HUES48 (cell line): Measurements from ENCODE around the gene MAEA.

ENCODE experiments used
- H3K27ac ChIP-seq: one replicate; pipeline ENCODE4 v1.7.0; 2013; ENCODE audit warnings: low read depth, low read length, inconsistent platforms
- H3K27me3 ChIP-seq: 2 replicates; pipeline ENCODE4 v1.6.1; 2013; ENCODE audit warnings: mild to moderate bottlenecking, low read length; ENCODE audit not compliant: control insufficient read depth, insufficient read depth
- H3K36me3 ChIP-seq: 2 replicates; pipeline ENCODE4 v1.6.1; 2013; ENCODE audit warnings: low read length; ENCODE audit not compliant: control insufficient read depth, insufficient read depth
- H3K4me1 ChIP-seq: 2 replicates; pipeline ENCODE4 v1.6.1; 2013; ENCODE audit warnings: mild to moderate bottlenecking, low read length; ENCODE audit not compliant: control insufficient read depth, insufficient read depth
- H3K4me3 ChIP-seq: 2 replicates; pipeline ENCODE4 v1.5.1; 2013; ENCODE audit warnings: mild to moderate bottlenecking, low read depth, low read length
- H3K9ac ChIP-seq: 2 replicates; pipeline ENCODE4 v1.6.1; 2013; ENCODE audit warnings: mild to moderate bottlenecking, low read depth, low read length, moderate library complexity
- H3K9me3 ChIP-seq: 2 replicates; pipeline ENCODE4 v1.6.1; 2013; ENCODE audit warnings: low read length; ENCODE audit not compliant: control insufficient read depth, insufficient read depth

Gene MAEA

GRCh38 chr4:1359144-1359501 is 69.4 kb downstream of the MAEA start:
- Histone ChIP-seq H3K27me3 (no peaks in the 10 kb centered on the region), H3K9me3 (no peaks in the 10 kb centered on the region), H3K27ac (no peak overlapping the region), H3K4me3 (no peak overlapping the region), H3K9ac (no peak overlapping the region), H3K36me3 (peaks cover 27% of the 10 kb centered on the region; the same call in 1 of the 2 replicates), H3K4me1 (no peaks in the 10 kb centered on the region)

- Histone ChIP-seq H3K36me3 (peaks cover 26% of the 10 kb centered on the region; the same call in 1 of the 2 replicates), H3K9me3 (no peaks in the 10 kb centered on the region), H3K27me3 (no peaks in the 10 kb centered on the region), H3K4me3 (no peak overlapping the region), H3K9ac (no peak overlapping the region), H3K4me1 (no peaks in the 10 kb centered on the region), H3K27ac (no peak overlapping the region)
These were observed 70.3 kb downstream of the MAEA start for GRCh38 chr4:1359976-1360375.

GRCh38 chr4:1360423-1361283 is 71.0 kb downstream of the MAEA start:
- no peak overlapping the region for H3K4me3 ChIP-seq
- H3K27ac ChIP-seq: no peak overlapping the region
- no peaks in the 10 kb centered on the region for H3K27me3 ChIP-seq
- H3K36me3 ChIP-seq: peaks cover 20% of the 10 kb centered on the region; the same call in 1 of the 2 replicates
- no peaks in the 10 kb centered on the region for H3K4me1 ChIP-seq
- H3K9me3 ChIP-seq: no peaks in the 10 kb centered on the region
- no peak overlapping the region for H3K9ac ChIP-seq

GRCh38 chr4:1361431-1361830 is 71.7 kb downstream of the MAEA start:
- H3K9me3 ChIP-seq: no peaks in the 10 kb centered on the region
- H3K4me3 ChIP-seq: no peak overlapping the region
- no peaks in the 10 kb centered on the region for H3K4me1 ChIP-seq
- no peak overlapping the region for H3K27ac ChIP-seq
- peaks cover 16% of the 10 kb centered on the region; the same call in 1 of the 2 replicates for H3K36me3 ChIP-seq
- H3K9ac ChIP-seq: no peak overlapping the region
- no peaks in the 10 kb centered on the region for H3K27me3 ChIP-seq

GRCh38 chr4:1362046-1362445 is 72.4 kb downstream of the MAEA start:
- Histone ChIP-seq H3K27ac (no peak overlapping the region), H3K9ac (no peak overlapping the region), H3K27me3 (no peaks in the 10 kb centered on the region), H3K36me3 (peaks cover 16% of the 10 kb centered on the region; the same call in 1 of the 2 replicates), H3K4me1 (no peaks in the 10 kb centered on the region), H3K9me3 (no peaks in the 10 kb centered on the region), H3K4me3 (no peak overlapping the region)

GRCh38 chr4:1362521-1362920 is 72.8 kb downstream of the MAEA start:
- H3K9ac ChIP-seq: no peak overlapping the region
- no peaks in the 10 kb centered on the region for H3K9me3 ChIP-seq
- H3K4me3 ChIP-seq: no peak overlapping the region
- H3K4me1 ChIP-seq: no peaks in the 10 kb centered on the region
- peaks cover 19% of the 10 kb centered on the region; the same call in 1 of the 2 replicates for H3K36me3 ChIP-seq
- no peaks in the 10 kb centered on the region for H3K27me3 ChIP-seq
- no peak overlapping the region for H3K27ac ChIP-seq

- H3K4me1 ChIP-seq: no peaks in the 10 kb centered on the region
- peaks cover 19% of the 10 kb centered on the region; the same call in 1 of the 2 replicates for H3K36me3 ChIP-seq
- H3K27ac ChIP-seq: no peak overlapping the region
- no peaks in the 10 kb centered on the region for H3K9me3 ChIP-seq
- H3K27me3 ChIP-seq: no peaks in the 10 kb centered on the region
- no peak overlapping the region for H3K4me3 ChIP-seq
- no peak overlapping the region for H3K9ac ChIP-seq
These were observed 73.8 kb downstream of the MAEA start for GRCh38 chr4:1363513-1363912.

- Histone ChIP-seq H3K27ac (no peak overlapping the region), H3K36me3 (peaks cover 15% of the 10 kb centered on the region; the same call in 1 of the 2 replicates), H3K9me3 (no peaks in the 10 kb centered on the region), H3K27me3 (no peaks in the 10 kb centered on the region), H3K4me1 (no peaks in the 10 kb centered on the region), H3K9ac (no peak overlapping the region), H3K4me3 (no peak overlapping the region)
These were observed 74.5 kb downstream of the MAEA start for GRCh38 chr4:1364217-1364616.

GRCh38 chr4:1364748-1365147 is 75.1 kb downstream of the MAEA start:
- H3K4me1 ChIP-seq: no peaks in the 10 kb centered on the region
- H3K4me3 ChIP-seq: no peak overlapping the region
- H3K9ac ChIP-seq: no peak overlapping the region
- no peaks in the 10 kb centered on the region for H3K9me3 ChIP-seq
- H3K36me3 ChIP-seq: peaks cover 11% of the 10 kb centered on the region; the same call in 1 of the 2 replicates
- no peaks in the 10 kb centered on the region for H3K27me3 ChIP-seq
- H3K27ac ChIP-seq: no peak overlapping the region

GRCh38 chr4:1365271-1366178 is 75.8 kb downstream of the MAEA start:
- Histone ChIP-seq H3K27ac (no peak overlapping the region), H3K36me3 (peaks cover 11% of the 10 kb centered on the region; the same call in 1 of the 2 replicates), H3K27me3 (no peaks in the 10 kb centered on the region), H3K9me3 (no peaks in the 10 kb centered on the region), H3K9ac (no peak overlapping the region), H3K4me3 (no peak overlapping the region), H3K4me1 (no peaks in the 10 kb centered on the region)
